Skin of body (tissue), 2 donors: Measurements from ENCODE around the gene MEGF11. TPM values are rescaled to one million over a fixed set of nuclear protein-coding genes. Genes with fewer than 3 reads are reported as not detected.

ENCODE experiments used
- DNase-seq: peaks from one replicate; lab custom pipeline; 2025; lab: John Stamatoyannopoulos, UW
- total RNA-seq: library from RNA; depleted of rRNA; stranded (reverse); fragments of >200 nt; gene quantifications from one replicate; pipeline ENCODE4 v1.2.3, GENCODE V29; 2014

Gene MEGF11
- total RNA-seq, 1 donor from 2014 or later: 0.30 TPM

- no peak for DNase-seq
Measured at GRCh38 chr15:66036859-66037258, 216.7 kb downstream of the MEGF11 start.

- DNase-seq: no peak
Measured at GRCh38 chr15:66035901-66036300, 217.6 kb downstream of the MEGF11 start.

- DNase-seq: no peak
Measured at GRCh38 chr15:66033143-66033542, 220.4 kb downstream of the MEGF11 start.

- no peak for DNase-seq
Measured at GRCh38 chr15:66032006-66032405, 221.5 kb downstream of the MEGF11 start.

GRCh38 chr15:66030650-66031049, 222.9 kb downstream of the MEGF11 start:
- DNase-seq: no peak

- no peak for DNase-seq
Measured at GRCh38 chr15:66029650-66030049, 223.9 kb downstream of the MEGF11 start.

GRCh38 chr15:66027268-66027805, 226.2 kb downstream of the MEGF11 start:
- no peak for DNase-seq

- no peak for DNase-seq
Measured at GRCh38 chr15:66025972-66026371, 227.6 kb downstream of the MEGF11 start.

- peak; percentile 4 for DNase-seq
Measured at GRCh38 chr15:66025015-66025452, 228.5 kb downstream of the MEGF11 start.

GRCh38 chr15:66024116-66024515, 229.4 kb downstream of the MEGF11 start:
- DNase-seq: no peak

- DNase-seq: no peak
Measured at GRCh38 chr15:66023311-66023972, 230.1 kb downstream of the MEGF11 start.

GRCh38 chr15:66022163-66022525, 231.4 kb downstream of the MEGF11 start:
- DNase-seq: no peak

- no peak for DNase-seq
Measured at GRCh38 chr15:66021496-66022162, 231.9 kb downstream of the MEGF11 start.

- no peak for DNase-seq
Measured at GRCh38 chr15:66019826-66020398, 233.6 kb downstream of the MEGF11 start.

GRCh38 chr15:66019368-66019767, 234.2 kb downstream of the MEGF11 start:
- DNase-seq: no peak

- no peak for DNase-seq
Measured at GRCh38 chr15:66018488-66018797, 235.1 kb downstream of the MEGF11 start.

- DNase-seq: no peak
Measured at GRCh38 chr15:66017792-66018487, 235.6 kb downstream of the MEGF11 start.

GRCh38 chr15:66017000-66017399, 236.6 kb downstream of the MEGF11 start:
- DNase-seq: no peak

- DNase-seq: no peak
Measured at GRCh38 chr15:66016199-66016598, 237.4 kb downstream of the MEGF11 start.

GRCh38 chr15:66014635-66015182, 238.8 kb downstream of the MEGF11 start:
- DNase-seq: no peak

- DNase-seq: no peak
Measured at GRCh38 chr15:66014022-66014421, 239.5 kb downstream of the MEGF11 start.
